CD4-positive, alpha-beta T cell treated with Interleukin-12 subunit alpha and Interleukin-12 subunit beta, for 1 hour (primary cell): Measurements from ENCODE around the gene PAX6.

Experiments
- DNase-seq: peaks from one replicate; pipeline ENCODE4 v3.0.0-alpha.2; 2020

Gene PAX6

DNA sequence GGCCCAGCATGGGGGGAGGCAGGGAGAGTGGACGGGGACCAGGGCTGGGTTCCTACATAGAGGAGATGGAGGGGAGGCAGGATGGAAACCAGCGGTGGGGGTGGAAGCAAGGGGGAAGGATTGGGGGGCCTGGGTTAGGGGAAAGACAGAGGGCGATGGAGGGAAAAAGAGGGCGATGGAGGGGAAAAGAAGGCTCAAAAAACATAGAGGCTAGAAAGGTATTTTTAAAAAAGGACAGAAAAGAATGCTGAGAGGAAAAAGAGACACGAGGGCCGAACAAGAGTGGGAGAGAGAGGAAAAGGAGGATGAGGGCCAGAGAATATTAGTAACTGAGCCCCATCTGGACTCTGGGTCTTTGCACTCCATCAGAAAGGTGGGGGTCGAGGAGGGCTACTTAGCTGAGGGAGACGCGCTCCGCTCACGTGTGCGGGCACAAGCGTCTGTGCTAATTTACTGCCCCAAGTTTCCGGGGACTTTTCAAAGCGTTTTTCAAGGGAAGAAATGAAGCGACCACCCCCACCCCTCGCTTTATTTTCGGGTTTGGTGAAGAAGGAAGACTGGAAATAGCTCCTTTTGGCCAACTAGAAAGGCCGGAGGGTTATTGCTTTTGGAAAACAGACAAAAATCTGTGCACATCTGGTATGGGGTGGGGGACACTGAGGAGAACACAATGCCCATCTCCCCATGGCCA is 14.5 kb downstream of the PAX6 start:
- DNase-seq: no peak

DNA sequence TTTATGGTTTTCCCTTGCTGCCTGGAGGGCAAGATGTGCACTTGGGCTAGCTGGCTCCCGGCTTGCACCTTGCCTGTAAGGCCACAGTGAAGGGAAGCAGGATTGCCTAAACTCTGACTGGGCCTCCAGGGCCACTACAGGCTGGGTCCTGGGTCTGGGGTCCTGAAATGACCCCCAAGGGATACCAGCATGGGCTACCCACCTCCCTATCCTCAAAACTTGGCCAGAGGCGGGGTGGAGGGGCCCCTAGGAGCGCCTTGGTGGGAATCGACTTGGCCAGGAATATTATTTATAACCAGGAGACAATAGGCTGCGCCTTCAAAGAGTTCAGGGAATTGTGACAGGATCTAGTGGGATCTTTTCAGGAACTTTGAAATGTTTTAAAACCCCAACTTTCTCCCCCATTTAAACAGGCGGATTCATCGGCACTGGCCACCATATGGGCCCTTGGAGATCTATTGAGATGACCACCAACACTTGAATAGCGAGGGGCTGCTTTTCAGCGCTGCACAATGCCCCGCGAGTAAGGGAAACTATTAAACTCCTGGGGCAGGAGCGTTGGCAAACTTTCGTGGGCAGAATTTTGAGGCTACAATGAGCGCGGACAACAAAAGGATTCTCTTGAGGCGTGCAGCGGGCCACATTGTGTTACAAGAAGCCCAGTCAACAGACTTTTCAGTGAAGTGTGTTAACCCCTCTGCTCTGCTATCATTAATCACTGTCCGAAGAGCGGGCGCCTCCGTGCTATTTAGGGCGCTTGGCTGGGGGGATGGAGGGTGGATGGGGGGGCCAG is 15.2 kb downstream of the PAX6 start:
- no peak for DNase-seq

DNA sequence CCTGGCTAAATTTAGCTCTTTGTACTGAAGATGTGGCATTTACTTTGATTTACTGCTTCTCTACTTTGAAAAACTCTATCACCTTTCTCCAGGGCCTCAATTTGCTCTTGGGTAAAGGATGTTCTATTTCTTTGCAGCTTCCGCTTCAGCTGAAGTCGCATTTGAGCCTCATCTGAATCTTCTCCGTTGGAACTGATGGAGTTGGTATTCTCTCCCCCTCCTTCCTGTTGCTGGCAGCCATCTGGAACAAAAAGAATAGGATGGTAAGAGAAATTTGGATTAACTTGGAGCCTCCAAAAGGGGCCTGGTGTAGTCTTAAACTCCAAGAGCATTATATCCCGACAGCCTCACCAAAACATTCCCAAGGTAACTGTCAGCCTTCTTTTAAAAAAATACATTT is 16.6 kb downstream of the PAX6 start:
- no peak for DNase-seq

DNA sequence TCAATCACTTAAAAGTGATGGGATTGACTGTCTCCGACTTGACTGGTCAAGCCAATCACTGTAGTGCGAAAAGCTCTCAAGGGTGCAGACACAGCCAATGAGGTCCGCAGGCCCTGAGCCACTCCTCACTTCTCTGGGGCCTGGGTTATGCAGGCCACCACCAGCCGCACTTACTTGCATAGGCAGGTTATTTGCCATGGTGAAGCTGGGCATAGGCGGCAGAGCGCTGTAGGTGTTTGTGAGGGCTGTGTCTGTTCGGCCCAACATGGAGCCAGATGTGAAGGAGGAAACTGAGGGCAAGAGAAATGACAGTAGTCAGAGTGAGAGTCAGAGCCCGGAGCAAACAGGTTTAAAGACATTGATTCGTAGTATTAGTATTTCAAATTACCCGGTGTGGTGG is 17.9 kb downstream of the PAX6 start:
- no peak for DNase-seq

DNA sequence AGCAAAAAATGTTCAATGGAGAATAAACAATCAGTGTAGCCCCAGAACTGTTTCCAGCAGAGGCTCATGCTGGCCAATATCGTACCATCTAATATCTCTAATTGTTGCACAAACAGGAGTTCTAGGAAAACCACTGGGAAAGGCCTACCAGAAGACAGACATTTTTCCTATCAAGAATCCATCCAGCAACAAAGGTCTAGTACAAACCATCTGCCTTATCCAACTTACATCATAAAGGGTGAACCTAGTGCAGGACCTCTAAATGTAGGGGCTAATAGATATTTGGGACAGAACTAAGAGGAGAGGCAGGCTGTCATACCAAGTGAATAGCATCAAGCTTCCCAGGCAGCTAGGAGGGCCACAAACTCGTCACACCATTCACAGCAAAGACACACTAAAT is 18.7 kb downstream of the PAX6 start:
- DNase-seq: no peak

DNA sequence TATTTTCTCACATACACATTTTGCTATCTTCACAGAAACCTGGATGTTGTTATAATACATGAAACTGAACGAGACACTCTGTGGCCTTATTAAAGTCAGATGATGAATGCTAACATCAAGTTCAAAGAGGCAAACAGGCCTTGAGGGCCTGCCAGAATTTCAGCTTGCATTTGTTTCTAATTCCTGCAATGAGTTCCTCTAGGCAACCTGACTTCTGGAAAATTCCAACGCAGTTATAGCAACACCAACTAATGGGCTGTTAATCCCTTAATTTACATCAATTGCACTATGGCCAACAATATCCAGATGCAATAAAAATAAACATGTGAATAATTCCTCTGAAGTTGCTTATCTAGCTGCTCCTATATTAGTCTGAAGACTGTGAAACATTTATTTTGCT is 19.1 kb downstream of the PAX6 start:
- no peak for DNase-seq

DNA sequence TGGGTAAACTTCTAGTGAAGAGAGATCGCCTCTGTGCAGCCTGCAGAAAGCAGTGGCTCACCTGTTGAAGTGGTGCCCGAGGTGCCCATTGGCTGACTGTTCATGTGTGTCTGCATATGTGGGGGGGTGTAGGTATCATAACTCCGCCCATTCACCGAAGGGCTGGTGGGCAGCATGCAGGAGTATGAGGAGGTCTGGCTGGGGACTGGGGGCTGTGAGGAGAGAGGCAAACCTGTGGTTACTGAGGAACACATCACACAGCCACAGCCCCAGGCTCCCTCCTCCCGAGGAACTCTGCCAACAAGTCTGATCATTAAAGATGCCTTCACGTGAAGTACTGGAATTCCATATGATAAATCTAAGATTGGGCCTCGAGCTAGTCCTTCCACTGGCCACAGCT is 20.5 kb downstream of the PAX6 start:
- DNase-seq: no peak

DNA sequence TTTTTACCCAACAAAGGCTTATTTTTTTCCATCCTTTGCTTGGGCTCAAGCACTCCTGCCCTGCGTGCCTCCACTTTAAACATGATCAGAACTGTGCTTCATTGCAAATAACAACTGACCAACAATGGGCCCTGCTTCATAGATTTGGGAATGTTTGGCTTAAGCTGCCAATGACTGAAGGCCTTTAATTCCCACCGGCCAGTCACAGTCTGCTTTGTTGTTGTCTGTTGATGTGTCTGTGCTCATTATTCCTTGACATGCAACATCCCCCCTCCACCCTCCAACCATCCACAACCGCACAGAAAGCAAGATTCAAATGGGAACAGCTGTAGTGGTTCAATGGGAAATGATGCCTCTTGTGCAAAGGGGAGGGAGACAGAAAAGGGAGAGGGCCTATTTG is 23.0 kb downstream of the PAX6 start:
- DNase-seq: no peak

DNA sequence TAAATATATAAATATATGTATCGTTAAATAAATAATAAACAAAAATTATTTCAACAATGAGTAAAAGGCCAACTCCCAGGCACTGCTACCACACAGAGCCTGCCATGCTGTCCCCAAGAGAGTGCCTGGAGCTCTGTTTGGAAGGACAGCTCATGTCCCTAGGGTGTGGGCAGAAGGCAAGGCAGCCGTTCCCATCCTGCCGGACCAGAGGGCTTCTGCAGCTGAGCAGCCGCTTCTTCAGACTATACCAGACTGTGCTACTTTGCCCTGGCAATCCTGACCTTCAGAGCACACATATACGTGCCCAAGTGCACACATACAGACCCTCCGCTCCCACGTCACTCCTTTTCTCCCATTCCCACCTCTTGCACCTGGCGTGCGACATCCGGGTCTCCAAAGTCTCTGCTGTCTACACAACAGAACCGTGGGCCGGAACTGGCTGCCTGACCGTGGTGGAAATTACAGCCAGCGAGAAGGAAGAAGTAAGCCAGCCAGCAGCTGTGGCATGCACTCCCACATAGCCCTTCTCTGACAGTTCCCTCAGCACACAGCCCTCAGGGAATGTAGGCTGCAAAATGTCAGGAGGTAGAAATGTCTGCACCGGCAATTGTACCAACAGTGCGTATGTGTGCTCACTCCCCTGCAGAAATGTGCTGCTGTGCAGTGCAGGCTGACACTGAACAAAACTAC is 24.0 kb downstream of the PAX6 start:
- DNase-seq: no peak

DNA sequence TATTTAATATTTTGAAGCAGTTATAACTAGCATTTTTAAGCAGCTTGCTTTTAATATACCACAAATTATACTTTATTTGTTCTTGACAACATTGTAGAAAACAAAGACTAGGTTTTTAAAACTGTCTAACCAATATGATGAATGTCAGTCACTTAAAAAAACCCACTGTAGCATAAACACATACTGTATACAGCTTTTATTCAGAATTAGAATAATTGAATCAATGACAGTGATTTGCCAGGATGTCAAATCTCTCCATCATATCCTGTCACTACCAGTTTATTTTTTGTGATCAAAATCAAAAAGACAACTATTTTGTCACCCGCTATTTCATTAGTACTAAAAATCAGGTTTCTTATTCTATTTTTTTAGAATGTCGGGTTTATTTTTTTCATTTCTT is 26.5 kb downstream of the PAX6 start:
- no peak for DNase-seq

DNA sequence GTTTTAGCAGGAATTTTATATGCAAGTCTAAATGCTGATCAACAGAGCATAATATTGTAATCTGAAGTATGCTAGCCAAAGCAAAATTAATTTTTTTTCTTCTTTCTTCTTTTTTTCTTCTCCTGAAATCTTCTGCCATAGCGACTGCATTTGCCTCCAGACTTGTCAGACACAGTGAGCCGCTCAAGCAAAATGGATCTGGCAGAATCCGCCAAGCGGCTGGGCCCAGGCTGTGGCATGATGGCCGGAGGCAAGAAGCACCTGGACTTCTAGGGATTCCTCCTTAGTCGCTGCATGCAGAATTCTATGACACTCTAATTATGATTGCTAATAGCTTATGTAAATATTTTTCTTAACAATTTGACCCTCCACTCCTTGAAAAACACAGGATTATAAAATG is 27.9 kb downstream of the PAX6 start:
- DNase-seq: no peak

DNA sequence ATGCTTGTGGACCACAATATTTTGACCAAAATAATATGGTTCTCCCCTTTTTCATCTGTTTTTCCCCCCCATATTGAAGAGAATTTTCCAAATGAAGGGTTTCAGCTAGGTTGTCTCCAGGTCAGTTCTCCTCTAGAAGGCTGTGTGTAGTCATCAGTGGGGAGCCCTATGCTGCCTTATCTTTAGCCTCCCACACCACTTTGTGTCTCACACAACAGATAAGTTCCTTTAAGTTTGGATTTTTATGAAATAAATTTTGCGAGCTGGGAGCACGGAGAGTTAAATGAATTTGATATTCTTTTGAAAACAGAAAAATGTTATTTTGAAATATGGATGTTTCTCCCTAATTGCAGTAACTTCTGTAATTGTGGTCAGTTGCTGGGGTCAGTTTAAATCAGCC is 28.9 kb downstream of the PAX6 start:
- DNase-seq: no peak

DNA sequence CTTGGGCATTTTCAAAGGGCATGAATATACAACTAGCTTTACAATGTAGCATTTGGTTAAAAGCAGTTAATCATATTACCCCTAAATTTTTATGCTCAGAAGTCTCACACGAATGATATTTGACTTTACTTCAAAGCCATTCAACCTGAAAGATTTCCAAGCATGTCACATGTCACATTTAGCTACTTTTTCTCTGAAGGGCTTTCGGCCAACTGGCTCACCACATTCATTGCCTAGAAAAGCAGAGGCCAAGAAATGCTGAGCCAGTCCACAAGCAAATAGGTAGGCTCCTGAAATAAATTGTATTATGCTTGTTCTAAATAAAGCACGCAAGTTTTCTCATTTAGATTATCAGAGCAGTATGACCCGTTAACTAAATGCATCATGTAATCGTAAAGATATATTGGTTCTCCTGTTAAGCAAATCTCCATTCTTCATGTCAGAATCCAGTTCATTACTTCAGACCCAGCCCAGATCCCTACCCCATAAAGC is 30.6 kb downstream of the PAX6 start:
- no peak for DNase-seq

DNA sequence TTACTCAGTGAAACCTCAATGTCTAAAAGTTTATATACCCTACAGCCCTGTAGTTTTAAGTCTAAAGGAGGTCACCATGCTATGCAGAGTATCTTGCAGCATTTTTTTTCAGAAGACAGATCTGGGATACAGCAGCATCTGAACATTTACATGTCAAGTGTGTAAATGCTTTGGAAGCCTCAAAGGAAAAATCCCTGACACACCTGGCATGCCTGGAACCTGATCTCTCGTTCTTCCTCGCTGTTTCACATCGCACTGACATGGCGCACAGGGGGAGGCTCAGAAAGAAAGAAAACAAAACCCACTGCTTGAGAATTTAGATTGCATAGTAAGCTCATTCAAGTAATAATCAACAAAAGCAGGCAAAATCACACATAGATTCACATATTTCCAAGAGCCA is 31.0 kb downstream of the PAX6 start:
- DNase-seq: no peak

DNA sequence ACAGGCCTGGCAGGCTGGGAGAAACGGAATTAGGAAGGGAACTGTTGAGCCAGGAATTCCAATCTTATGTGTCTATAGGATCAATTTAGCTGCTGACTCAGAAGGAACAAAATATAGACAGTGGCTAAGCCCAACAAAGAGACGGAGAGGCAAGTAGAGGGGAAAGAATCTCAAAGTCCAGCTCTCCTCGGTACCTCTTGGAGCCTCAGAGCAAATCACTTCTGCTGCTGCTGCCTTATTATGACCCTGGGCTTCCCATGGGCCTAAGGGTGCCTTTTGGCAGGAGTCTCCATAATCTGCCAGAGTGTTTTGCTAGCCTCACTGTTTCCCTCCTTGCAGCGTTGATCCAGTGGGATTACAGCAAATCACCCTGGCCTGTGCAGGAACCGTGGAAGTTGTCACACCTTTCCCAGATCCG is 31.7 kb downstream of the PAX6 start:
- DNase-seq: no peak

DNA sequence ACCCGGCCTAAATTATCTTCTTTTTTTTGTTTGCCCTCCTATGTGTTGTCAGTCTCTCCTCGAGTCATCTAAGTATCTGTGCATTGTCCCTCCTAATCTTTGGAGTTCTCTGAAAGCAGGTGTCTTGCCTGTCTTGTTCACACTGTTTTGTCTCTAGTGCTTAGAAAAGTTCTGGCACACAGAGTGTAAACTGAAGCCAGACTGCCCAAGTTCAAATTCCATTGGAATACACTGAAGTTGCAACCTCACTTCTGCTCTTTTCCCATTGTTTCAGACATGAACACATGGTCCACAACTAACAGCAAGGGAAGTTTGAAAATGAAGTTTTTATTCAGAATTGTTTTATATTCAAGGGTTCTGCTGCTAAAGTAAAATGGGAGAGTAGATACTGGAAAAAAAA is 38.7 kb downstream of the PAX6 start:
- no peak for DNase-seq

DNA sequence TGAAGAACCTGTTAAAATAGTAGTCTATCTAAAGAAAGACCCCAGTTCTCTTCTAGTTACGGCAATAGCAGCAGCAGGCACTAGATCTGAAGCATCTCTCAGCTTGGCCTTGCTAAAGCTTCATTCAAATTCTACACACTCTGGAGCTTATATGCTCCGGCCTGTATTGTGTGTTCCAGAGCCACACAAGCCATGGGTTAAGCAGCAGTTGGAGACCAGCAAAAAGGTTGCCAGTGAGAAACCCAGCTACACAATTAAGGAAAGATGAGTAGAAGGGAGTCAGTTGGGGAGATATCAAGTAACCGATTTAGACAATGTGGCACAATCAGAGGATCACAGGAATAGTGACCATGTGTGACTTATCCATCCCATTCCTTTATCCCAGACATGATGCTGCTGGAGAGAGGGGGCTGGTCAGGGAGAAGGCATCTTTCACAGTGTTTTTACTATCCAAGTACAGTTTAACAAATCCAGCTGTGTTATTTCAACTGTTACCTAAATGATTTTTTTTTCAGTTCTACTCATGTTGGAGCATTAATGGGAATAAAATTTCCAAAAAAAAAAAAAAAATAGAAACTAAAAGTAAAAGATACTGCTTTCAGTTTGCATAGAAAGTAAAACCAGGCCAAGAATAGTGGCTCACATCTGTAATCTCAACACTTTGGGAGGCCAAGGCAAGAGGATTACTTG is 41.0 kb downstream of the PAX6 start:
- no peak for DNase-seq

DNA sequence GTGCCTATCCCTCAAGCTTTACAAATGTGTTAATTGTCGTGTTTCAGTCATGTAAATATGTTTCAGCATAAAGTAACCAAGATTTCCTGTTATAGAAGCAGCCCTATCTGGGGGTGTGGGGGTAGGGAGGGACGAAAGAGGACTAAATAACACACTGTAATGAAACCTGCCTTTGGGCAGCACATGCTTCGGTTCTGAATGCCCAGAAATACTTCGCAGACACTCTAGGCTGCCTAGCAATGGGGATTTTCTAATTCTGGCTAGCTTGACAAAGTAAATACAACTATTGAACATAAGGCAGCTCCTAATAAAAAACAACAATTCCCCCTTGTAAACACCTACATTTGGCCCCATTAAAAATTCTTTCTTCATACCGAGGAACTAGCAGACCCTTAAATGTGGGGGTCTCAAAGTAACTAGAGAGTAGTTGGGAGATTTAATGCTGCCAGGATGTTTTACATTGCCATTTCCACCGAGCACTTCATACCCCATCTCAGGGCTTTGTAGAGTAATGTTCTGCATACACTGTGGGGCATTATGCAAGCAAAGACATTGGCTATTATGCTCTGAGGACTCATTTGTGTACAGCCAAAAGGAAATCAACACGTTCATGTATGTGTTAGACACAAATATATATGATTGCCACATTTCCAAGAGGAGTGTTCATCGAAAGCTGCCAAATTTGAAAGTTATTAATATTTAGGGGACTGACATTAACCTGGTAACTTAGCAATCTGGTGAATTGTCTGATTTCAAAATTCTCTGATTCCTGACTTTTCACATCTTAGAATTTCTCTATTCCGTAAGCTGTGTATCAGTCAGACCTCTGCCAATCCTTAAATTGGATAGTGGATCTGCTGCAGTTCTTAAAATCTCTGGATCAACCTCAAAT is 42.1 kb downstream of the PAX6 start:
- no peak for DNase-seq

DNA sequence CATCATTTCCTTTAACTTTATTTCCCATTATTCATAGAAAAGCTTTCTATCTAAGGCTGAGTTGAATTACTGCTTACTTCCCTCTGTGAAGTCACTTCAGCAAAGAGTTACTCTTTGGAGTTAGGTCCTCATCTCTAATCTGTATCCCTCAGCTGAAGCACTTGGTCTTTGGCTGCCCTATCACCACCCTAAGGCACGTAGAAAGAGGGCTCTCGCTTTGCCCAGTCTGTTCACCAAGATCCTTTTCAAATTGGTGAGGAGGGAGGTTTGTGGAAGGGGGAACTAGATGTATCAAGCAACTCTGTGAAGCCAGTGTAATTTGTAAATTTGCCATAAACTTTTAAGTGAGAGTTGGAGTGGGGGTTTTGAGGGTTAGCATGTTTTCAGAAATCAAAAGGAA is 43.4 kb downstream of the PAX6 start:
- DNase-seq: no peak

DNA sequence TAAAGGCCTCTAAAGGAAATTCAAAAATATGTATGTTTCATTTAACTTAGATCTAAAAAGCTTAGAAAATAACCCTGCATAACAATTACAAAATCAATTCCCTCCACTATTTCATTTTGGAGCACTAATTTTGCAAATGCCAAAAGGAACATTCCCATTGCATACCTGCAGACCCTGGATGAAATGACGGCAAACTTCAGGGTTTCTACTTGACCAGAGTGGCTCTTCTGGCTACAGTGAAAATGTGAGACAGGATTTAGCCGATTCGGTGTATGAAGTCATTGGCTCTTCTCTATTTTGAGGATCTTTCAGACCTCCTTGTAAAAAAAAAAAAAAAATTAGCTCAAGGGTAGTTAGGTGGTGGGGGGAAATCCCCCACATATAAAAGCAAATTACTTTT is 44.1 kb downstream of the PAX6 start:
- no peak for DNase-seq

DNA sequence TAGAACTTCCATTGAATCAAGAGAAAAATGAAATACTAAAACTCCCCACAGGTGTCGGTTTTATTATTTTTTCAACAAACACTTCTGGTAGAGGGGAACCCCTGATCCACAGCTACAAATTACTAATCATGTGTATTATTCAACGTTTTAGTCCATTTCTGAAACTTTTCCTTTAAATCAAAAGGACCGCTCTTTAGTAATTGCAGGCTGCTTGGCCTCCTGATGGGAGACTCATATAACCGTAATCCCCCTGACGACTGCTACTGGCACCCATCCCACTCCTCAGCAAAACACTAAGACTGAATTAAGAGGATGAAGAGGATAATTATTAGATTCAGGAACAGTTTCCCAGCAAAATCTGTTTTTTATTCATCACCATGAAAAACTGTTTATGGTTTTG is 46.4 kb downstream of the PAX6 start:
- DNase-seq: no peak

DNA sequence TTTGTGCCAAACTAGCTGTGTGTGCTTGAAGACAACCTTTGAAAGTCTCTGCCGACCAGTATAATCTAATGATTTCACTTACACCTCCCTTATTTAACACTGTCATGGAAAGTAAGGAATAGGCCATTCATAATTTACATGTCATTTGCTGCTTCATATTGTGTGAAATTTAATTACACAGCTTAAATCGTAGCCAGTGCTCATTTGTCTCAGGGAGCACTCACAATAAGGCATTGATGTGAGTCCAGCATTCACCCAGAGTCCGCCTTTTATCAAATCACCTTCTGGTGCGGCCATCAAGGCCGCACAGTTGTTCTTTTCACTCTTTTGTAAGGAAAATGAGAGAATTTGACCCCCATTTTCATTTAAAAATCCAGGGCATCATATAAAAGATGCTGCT is 46.9 kb downstream of the PAX6 start:
- DNase-seq: no peak
